ENCODE measurements around the gene EDARADD.
A peak's percentile ranks its signal among the peaks of the same experiment; 100 is the strongest.

The EDARADD gene

DNA sequence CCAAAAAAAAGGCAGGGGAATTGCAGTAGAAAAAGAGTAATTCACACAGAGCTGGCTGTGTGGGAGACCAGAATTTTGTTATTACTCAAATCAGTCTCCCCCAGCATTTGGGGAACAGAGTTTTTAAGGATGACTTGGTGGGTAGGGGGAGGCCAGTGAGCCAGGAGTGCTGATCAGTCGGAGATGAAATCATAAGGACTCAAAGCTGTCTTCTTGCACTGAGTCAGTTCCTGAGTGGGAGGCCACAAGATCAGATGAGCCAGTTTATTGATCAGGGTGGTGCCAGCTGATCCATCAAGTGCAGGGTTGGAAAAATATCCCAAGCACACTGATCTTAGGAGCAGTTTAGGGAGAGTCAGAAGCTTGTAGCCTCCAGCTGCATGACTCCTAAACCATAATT lies 23.7 kb upstream of the EDARADD start:
- TF ChIP-seq JUND (IDR thresholded peaks at IDR 0.05; ENCODE audit: low read depth) = no peak
- in situ Hi-C loops (cut with HindIII; ENCODE audit: low pct_unique_long_range_greater_than_20kb, low sequenced_read_pairs) = no loop called here
- DNase-seq (ENCODE audit: low read depth in 1 of 2, low spot score in 1 of 2) = no peak

DNA sequence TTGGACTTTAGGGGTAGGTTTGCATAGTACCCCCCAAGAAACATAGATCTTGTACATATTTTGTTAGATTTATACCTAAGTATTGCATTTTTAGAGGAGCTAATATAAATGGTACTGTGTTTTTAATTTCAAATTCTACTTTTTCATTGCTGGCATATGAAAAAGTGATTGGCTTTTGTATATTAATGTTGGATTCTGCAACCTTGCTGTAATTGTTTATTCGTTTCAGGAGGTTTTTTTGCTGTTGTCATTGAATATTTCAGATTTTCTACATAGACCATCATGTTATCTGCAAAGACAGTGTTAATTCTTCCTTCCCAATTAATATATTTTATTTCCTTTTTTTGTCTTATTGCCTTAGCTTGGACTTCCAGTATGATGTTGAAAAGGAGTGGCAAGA lies 23.0 kb upstream of the EDARADD start:
- in situ Hi-C loops (cut with HindIII; ENCODE audit: low pct_unique_long_range_greater_than_20kb, low sequenced_read_pairs) = no loop called here
- no peak for TF ChIP-seq JUND (IDR thresholded peaks at IDR 0.05; ENCODE audit: low read depth)
- no peak for DNase-seq (ENCODE audit: low read depth in 1 of 2, low spot score in 1 of 2)

DNA sequence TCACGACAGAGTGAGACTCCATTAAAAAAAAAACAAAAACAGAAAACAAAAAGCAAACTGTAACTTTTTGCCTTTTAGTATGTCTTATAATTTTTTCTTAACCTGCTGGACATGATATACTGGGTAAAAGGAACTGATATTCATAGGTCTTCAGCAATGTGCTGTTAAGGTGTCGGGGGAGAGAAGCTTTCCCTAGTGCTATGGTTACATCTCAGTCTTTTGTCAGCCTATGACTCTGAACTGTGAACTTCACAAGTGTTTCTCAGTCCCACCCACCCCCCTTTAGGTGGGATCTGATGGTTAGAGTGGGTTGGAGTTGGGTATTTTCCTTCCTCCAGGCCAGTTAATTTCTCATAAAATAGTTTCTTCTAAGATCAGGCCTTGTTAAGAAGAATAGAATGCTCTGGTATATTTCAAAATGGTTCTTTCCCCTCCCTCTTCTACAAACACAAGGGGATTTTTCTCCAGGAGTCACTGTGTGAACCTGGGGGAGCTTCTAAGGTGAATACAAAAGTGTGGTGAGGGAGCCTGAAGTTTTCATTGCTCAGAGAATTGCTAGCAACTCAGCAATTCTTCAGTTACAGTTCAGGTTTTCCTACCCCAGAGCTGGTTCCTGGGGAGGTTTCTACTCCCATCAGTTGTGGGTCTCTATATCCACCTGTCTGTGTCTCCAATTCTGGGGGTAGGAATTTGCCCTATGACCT lies 16.1 kb upstream of the EDARADD start:
- no peak for DNase-seq (ENCODE audit: low read depth in 1 of 2, low spot score in 1 of 2)
- in situ Hi-C loops (cut with HindIII; ENCODE audit: low pct_unique_long_range_greater_than_20kb, low sequenced_read_pairs) = no loop called here
- TF ChIP-seq JUND (IDR thresholded peaks at IDR 0.05; ENCODE audit: low read depth) = no peak

DNA sequence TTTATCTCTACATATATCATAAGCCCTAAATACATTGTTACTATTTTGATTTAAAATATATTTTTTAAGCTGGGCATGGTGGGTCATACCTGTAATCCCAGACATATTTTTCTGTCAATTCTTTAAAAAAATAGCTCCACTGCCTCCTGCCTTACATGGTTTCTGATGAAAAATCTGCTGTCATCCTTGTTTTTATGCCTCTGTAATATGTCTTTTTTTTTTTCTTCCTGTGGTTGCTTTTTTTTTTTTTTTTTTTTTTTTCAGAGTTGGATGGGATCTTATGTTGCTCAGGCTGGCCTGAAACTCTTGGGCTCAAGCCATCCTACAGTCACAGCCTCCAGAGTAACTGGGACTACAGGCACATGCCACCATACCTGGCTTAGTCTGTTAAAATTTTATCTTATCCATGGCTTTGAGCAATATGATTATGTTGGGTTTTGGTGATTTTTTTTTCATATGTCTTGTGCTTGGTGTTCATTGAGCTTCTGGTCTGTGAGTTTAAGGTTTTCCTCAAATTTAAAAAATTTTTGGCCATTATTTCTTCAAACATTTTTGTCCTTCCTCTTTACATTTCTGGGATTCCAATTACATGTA lies 12.4 kb upstream of the EDARADD start:
- in situ Hi-C loops (cut with HindIII; ENCODE audit: low pct_unique_long_range_greater_than_20kb, low sequenced_read_pairs) = no loop called here
- no peak for TF ChIP-seq JUND (IDR thresholded peaks at IDR 0.05; ENCODE audit: low read depth)
- no peak for DNase-seq (ENCODE audit: low read depth in 1 of 2, low spot score in 1 of 2)

DNA sequence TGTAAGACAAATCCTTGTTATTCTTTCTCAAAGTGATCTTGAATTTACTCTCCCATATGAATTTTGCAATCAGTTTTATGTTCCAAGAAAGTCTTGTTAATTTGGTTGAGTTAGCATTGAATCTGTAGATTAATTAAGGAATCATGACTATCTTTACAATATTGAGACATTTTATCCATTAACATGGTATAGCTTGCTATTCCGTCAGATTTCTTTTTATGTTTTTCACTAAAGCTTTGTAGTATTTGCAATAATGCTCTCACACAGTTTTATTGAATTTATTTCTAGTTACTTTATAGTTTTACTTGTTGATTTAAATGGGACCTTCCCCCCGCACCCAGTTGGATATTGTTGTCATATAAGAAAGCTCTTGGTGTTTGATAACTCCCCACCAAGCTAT lies 5.8 kb upstream of the EDARADD start:
- TF ChIP-seq JUND (IDR thresholded peaks at IDR 0.05; ENCODE audit: low read depth) = no peak
- no peak for DNase-seq (ENCODE audit: low read depth in 1 of 2, low spot score in 1 of 2)
- in situ Hi-C loops (cut with HindIII; ENCODE audit: low pct_unique_long_range_greater_than_20kb, low sequenced_read_pairs) = no loop called here

DNA sequence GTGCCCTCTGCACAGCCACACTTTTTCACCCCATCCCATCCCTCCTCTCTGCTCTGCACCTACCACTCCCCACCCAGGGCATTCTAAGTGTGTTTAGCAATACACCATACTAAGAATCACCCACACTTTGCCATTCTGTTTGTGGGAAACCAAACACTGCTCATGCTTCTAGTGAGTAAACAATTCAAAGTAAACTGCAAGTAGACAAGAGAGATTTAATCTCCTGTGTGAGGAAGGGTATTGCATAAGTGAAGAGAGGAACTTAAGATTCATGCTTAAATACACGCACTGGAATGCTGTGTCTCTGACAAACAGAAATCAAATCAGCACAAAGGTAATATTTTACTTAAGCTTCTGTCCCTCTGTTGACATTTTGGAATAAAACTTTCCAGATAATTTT lies 4.8 kb upstream of the EDARADD start:
- peak; percentile 46 to 95 for DNase-seq (ENCODE audit: low read depth in 1 of 2, low spot score in 1 of 2)
- TF ChIP-seq JUND (IDR thresholded peaks at IDR 0.05; ENCODE audit: low read depth) = peak; percentile 85
- in situ Hi-C loops (cut with HindIII; ENCODE audit: low pct_unique_long_range_greater_than_20kb, low sequenced_read_pairs) = no loop called here

DNA sequence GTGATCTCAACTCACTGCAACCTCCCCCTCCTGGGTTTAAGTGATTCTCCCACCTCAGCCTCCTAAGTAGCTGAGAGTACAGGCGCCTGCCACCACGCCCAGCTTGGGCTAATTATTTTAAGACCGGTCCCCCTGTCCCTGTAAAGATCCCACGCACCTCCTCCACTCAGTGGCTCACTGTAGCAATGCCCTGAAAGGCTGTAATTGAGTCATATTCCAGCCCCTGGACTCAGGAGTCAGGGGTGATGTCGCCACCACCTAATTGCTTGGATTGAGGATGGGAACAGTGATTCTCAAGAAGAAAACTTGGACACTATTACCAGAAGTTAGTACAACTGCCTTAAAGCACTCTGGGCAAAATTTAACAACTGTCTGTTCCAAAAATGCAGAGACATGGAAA lies 3.1 kb upstream of the EDARADD start:
- in situ Hi-C loops (cut with HindIII; ENCODE audit: low pct_unique_long_range_greater_than_20kb, low sequenced_read_pairs) = no loop called here
- TF ChIP-seq JUND (IDR thresholded peaks at IDR 0.05; ENCODE audit: low read depth) = no peak
- DNase-seq (ENCODE audit: low read depth in 1 of 2, low spot score in 1 of 2) = no peak

DNA sequence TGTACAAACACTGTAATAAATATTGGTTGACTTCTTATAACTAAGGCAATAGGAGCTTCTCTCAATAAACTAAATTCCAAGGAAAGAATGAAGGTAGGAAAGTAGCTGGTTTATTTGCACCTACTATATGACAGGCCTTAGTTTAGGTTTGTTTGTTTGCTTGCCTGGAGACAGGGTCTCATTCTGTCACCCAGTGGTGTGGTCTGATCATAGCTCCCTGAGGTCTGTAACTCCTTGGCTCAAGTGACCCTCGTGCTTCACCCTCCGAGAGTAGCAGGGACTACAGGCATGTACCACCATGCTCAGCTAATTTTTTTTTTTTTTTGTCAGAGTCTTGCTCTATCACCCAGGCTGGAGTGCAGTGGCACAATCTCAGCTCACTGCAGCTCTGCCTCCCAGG lies 1.9 kb upstream of the EDARADD start:
- DNase-seq (ENCODE audit: low read depth in 1 of 2, low spot score in 1 of 2) = no peak
- in situ Hi-C loops (cut with HindIII; ENCODE audit: low pct_unique_long_range_greater_than_20kb, low sequenced_read_pairs) = no loop called here
- TF ChIP-seq JUND (IDR thresholded peaks at IDR 0.05; ENCODE audit: low read depth) = no peak

DNA sequence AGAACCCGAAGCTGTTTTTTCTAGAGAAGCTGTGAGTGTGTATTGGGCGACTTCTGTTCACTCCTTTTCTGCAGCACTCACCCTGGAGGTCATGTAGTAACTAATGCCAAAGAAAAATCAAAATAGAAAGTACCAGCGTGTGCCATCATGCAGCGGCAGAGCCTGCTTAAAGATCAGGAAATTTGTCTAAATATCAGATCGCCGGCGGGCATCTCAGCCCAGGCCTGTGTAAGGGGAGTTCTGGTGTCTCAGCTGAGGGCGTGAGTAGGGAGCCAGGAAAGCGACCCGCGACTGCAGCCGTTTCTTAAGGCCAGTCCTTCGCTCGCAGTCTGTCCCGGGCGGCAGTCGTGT lies 768 bp downstream of the EDARADD start:
- in situ Hi-C loops (cut with HindIII; ENCODE audit: low pct_unique_long_range_greater_than_20kb, low sequenced_read_pairs) = no loop called here
- DNase-seq (ENCODE audit: low read depth in 1 of 2, low spot score in 1 of 2) = peak in 1 of 2 experiments; percentile 57

DNA sequence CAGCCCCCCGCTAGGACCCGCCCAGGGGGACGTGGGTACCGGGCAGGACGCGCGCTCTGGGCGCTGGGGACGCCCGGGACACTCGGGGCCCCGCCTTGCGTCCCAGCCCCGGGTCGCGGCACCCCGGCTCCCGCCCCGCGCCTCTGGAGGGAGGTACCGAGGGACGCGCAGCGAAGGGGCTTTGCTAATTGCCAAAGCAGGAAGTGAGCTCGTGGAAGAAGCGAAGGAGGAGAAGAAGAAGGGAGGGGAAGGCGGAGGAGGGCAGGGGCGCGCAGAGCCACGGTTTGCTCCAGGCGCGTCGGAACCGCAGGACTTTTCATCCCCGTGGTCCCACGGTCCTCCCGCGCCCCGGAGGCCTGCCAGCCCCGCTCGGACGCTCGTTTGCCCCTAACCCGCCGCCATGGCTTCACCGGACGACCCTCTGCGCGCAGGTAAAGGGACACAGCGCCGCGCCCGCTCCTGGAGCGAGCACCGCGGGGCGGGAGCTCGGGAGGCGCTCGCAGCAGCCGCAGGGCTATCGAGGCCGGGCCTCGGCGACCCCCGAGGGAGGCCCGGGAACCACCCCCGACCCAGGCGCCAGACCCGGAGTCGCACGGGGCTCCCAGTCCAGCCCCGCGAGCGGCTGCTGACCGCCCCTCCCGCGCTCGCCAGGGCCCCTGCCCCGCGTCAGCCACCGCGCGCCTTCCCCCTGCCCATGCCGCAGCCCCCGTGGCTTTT lies 1.3 kb downstream of the EDARADD start:
- DNase-seq (ENCODE audit: low read depth in 1 of 2, low spot score in 1 of 2) = peak; percentile 71 to 73
- no peak for TF ChIP-seq JUND (IDR thresholded peaks at IDR 0.05; ENCODE audit: low read depth)
- in situ Hi-C loops (cut with HindIII; ENCODE audit: low pct_unique_long_range_greater_than_20kb, low sequenced_read_pairs) = no loop called here

More for the DNA sequence above, 768 bp downstream of the EDARADD start:
- no peak for TF ChIP-seq JUND (IDR thresholded peaks at IDR 0.05; ENCODE audit: low read depth)

DNA sequence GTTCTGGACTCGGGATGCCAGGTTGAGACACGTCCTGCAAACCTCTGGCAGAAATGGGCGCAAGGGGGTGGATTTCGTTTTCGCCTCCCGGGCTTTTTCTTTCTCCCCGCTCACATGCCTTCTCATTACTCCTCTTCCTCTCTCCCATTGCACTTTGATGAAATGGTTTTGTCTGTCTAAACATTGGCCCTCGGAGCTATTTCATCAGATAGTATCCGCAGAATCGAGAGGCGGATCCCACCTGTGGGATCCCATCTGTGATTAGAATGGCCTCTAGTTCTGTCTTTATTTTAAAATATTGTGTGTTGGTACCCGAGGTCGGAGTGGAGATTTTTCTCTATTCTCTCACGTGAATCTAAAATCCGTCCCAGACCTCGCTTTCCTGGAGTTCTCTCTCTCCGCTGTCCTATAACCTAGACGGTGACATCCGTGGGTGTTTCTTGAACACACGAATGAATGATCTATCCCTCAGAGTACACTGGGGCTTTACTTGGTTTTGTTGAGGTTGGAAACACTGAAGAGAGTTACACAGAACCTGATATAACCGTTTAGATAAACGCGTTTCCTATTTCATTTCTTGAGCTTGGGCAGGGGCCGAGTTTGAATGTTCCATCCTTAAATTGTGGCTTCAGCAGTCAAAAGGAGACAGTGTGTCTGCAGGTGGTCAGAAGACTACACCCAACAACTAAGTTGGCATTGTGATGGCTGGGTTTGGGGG lies 2.0 kb downstream of the EDARADD start:
- DNase-seq (ENCODE audit: low read depth in 1 of 2, low spot score in 1 of 2) = peak; percentile 32 to 49
- TF ChIP-seq JUND (IDR thresholded peaks at IDR 0.05; ENCODE audit: low read depth) = no peak
- in situ Hi-C loops (cut with HindIII; ENCODE audit: low pct_unique_long_range_greater_than_20kb, low sequenced_read_pairs) = no loop called here

DNA sequence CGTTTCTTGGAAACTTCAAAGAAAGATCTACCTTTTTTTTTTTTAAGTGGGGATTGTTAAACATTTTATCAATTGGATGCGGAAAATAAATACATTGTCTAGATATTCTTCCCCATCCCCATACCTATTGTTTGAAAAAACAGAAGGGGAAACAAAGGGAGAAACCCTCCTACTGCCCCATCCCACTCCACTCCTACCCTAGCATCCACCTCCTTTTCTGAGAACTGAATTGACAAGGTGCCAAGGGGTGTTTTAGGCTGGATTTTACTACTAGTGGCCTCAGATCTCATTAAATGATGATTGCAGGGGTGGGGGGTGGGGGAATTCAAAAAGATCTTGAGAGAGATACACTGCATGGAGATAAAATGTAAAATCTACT lies 2.6 kb downstream of the EDARADD start:
- in situ Hi-C loops (cut with HindIII; ENCODE audit: low pct_unique_long_range_greater_than_20kb, low sequenced_read_pairs) = no loop called here
- DNase-seq (ENCODE audit: low read depth in 1 of 2, low spot score in 1 of 2) = no peak
- no peak for TF ChIP-seq JUND (IDR thresholded peaks at IDR 0.05; ENCODE audit: low read depth)

All from T47D (cell line).